CD4-positive, alpha-beta T cell (primary cell): ENCODE data around the gene SLC24A4. TPM values are rescaled to one million over a fixed set of nuclear protein-coding genes. Genes with fewer than 3 reads are reported as not detected.

Source experiments
- ATAC-seq: fragments of 200-7000 bp; cut with Tn5 transposase; one replicate; pipeline ENCODE4 v1.10.0; 2022; ENCODE audit warnings: mild to moderate bottlenecking; ENCODE audit not compliant: poor library complexity
- CTCF ChIA-PET: fragments of 350-600 bp; sonication (Branson Sonifier 250); formaldehyde crosslinking; loops from one replicate; lab custom pipeline; 2021; ENCODE audit warnings: antibody characterized with exemption, inconsistent platforms; lab: Charles Lee
- POLR2A ChIA-PET: fragments of 350-600 bp; sonication (Branson Sonifier 250); formaldehyde crosslinking; loops from one replicate; lab custom pipeline; 2021; ENCODE audit warnings: antibody characterized with exemption, inconsistent platforms; lab: Charles Lee
- DNase-seq, 14 experiments: peaks; one replicate each; pipeline ENCODE4 v3.0.0-alpha.2; 2013 to 2020; ENCODE audit warnings: mixed read lengths in 2 of 14
- H3K27ac ChIP-seq, 2 donors: one replicate each; pipeline versions ENCODE4 v1.5.1 to v1.7.0; 2013; ENCODE audit warnings: low read length in 2 of 2, low read depth in 1 of 2, mild to moderate bottlenecking in 1 of 2
- H3K27me3 ChIP-seq, 2 experiments: 1 replicate in 1 of 2; 2 replicates in 1 of 2; pipeline versions ENCODE4 v1.6.1 to v1.7.0; 2013; ENCODE audit warnings: low read length in 2 of 2, control low read depth in 1 of 2, mild to moderate bottlenecking in 1 of 2, moderate library complexity in 1 of 2; ENCODE audit not compliant: insufficient read depth in 2 of 2, control insufficient read depth in 1 of 2
- H3K36me3 ChIP-seq: one replicate; pipeline ENCODE4 v1.6.1; 2013; ENCODE audit warnings: low read length, control low read depth; ENCODE audit not compliant: insufficient read depth
- H3K4me1 ChIP-seq: one replicate; pipeline ENCODE4 v1.6.1; 2013; ENCODE audit warnings: low read length, control low read depth; ENCODE audit not compliant: insufficient read depth
- H3K4me3 ChIP-seq: one replicate; pipeline ENCODE4 v1.5.1; 2013; ENCODE audit warnings: mild to moderate bottlenecking, low read length, moderate library complexity
- H3K9me3 ChIP-seq, 2 experiments: 1 replicate in 1 of 2; 2 replicates in 1 of 2; pipeline versions ENCODE4 v1.6.1 to v1.7.0; 2013; ENCODE audit warnings: low read length in 2 of 2, mild to moderate bottlenecking in 2 of 2, control low read depth in 1 of 2, moderate library complexity in 1 of 2; ENCODE audit not compliant: control insufficient read depth in 1 of 2, insufficient read depth in 1 of 2
- H3K27ac Mint-ChIP-seq: one replicate; pipeline ENCODE4 v1.8.0; 2020; ENCODE audit warnings: mixed read lengths
- H3K27me3 Mint-ChIP-seq: one replicate; pipeline ENCODE4 v1.8.0; 2021; ENCODE audit warnings: mixed read lengths
- H3K36me3 Mint-ChIP-seq: one replicate; pipeline ENCODE4 v1.8.0; 2021; ENCODE audit warnings: low read depth, mixed read lengths
- H3K4me1 Mint-ChIP-seq: one replicate; pipeline ENCODE4 v1.8.0; 2021; ENCODE audit warnings: low read depth, mixed read lengths
- H3K4me3 Mint-ChIP-seq: one replicate; pipeline ENCODE4 v1.8.0; 2020; ENCODE audit warnings: mild to moderate bottlenecking, mixed read lengths
- H3K9me3 Mint-ChIP-seq: one replicate; pipeline ENCODE4 v1.8.0; 2020; ENCODE audit warnings: mixed read lengths
- intact Hi-C, 2 experiments: fragments of 100-400 bp; cut with DNase I in 1 of 2; cut with micrococcal nuclease in 1 of 2; formaldehyde crosslinking; loops; one replicate each; pipeline versions ENCODE4 v1.15.1 to v1.9.0; 2023 to 2025; cut with DNase I, micrococcal nuclease
- total RNA-seq, 174 experiments: library from RNA in 2 of 174; stranded (reverse) in 2 of 174; gene quantifications; one replicate each; pipeline ENCODE4 v1.2.3 and lab custom pipeline; 2021 to 2026
- TF ChIP-seq, protein P1 (sequence below): fragments of 200-600 bp; IDR thresholded peaks from one replicate; pipeline ENCODE4 v1.8.0; 2022; ENCODE audit warnings: antibody characterized with exemption, mild to moderate bottlenecking

SLC24A4 gene
- total RNA-seq, 2 experiments from 2014 or later, result 0.11 to 0.19 TPM

DNA sequence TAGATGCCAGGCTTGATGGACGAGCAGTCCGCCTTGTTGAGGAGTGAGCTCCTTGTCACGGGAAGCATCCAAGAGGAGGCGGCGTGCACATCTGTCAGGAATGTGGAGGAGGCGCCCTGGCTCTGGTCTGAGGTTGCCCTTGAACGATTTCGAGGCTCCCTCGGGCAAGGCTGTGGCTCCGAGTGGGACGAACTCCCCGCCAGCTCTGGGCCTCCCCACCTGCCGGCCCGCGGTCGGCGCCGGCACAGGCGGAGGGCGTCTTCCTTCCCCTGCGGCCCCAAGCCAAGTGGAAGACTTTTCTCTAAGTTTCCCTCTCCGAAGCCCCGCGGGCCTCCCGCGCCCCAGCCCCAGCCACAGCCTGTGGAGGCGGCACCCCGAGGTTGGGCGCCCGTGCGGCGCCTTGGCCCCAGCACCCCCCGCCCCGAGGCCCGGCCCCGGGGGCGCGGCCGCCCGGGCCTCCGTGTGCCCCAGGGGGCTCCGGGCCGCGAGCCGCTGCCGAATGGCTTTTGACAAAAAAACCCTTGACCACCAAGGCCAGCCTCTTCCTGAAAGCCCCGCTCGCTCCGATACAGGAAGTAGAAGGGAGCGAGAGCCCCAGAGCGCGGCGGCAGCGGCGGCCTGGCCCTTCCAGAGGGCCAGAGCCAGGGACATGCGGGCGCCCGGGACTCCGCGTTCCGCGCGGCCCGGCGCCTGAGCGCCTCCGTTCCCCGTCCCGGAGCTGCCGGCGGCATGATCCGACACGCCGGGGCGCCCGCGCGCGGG, 190.4 kb downstream of the SLC24A4 start, which contains the start of gene RIN3:
Gene RIN3 (plus strand): TSS at position 578 of the 762 bp plus-strand sequence. CDS start 152 bp downstream, at position 730.
- ATAC-seq (peak; percentile 57), DNase-seq (peak in 11 of 14 experiments; percentile 19 to 69 (median 29))
- Mint-ChIP-seq H3K4me3 (peak within 1 kb of the TSS; percentile 78), H3K4me1 (peaks cover 41% of the 10 kb centered on the region), H3K9me3 (no peaks in the 10 kb centered on the region), H3K27me3 (no peaks in the 10 kb centered on the region), H3K27ac (peak within 1 kb of the TSS; percentile 2), H3K36me3 (no peaks in the 10 kb centered on the region)
- CTCF ChIA-PET, result no interaction called here
- TF ChIP-seq, protein P1, sequence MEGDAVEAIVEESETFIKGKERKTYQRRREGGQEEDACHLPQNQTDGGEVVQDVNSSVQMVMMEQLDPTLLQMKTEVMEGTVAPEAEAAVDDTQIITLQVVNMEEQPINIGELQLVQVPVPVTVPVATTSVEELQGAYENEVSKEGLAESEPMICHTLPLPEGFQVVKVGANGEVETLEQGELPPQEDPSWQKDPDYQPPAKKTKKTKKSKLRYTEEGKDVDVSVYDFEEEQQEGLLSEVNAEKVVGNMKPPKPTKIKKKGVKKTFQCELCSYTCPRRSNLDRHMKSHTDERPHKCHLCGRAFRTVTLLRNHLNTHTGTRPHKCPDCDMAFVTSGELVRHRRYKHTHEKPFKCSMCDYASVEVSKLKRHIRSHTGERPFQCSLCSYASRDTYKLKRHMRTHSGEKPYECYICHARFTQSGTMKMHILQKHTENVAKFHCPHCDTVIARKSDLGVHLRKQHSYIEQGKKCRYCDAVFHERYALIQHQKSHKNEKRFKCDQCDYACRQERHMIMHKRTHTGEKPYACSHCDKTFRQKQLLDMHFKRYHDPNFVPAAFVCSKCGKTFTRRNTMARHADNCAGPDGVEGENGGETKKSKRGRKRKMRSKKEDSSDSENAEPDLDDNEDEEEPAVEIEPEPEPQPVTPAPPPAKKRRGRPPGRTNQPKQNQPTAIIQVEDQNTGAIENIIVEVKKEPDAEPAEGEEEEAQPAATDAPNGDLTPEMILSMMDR, result no peak
- POLR2A ChIA-PET, result no interaction called here
- Histone ChIP-seq H3K27ac (peak within 1 kb of the TSS in 1 of 2 donors; percentile 21), H3K4me3 (peak within 1 kb of the TSS; percentile 82), H3K9me3 (no peaks in the 10 kb centered on the region), H3K36me3 (no peaks in the 10 kb centered on the region), H3K4me1 (peaks cover 50% of the 10 kb centered on the region), H3K27me3 (no peaks in the 10 kb centered on the region)
- intact Hi-C loops, result loop anchor here in 1 of 2 experiments (5.0 to 10.0 kb wide), 2 partner anchors 69 to 171 kb away; no protein-coding TSS in a partner anchor

DNA sequence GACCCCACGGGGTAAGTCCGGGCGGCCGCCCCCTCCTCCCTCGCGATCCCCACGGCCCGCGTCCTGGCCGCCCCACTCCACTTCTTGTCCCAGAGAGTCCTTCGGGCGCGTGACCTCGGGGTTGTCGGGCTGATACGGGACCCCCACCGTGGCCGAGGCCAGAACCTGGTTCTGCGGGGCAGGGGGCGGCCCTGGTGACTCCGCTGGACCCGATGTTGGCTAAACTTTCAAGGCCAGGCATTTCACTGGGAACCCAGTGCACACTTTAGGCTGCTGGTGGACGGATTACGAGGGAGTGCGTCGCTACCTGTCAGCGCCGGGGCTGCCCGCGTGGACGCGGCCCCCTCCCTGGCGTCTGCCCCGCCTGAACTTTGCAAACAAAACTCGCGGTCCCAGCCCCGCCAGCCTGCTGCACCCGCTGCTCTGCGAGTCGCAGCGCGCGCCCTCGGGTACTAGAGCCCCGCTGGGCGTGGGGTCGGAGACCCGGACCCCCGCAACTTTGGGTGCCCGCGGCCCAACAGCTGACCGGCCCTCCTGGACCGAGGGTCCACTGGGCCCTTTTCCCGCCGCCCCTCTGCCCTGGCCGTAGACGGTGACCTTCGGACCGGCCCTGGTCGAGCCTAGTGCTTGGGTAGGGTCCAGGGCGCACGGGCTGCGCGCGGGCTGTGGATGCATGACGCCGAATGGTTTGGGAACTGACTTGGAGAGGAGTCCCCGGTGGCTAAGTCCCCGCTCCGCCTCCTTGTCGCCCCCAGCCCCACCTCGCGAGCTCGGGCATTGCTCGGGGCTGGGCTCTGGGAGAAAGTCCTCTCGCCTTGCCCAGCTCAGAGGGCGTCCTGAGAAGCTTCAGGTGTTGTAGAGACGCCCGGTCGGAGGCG, 191.2 kb downstream of the SLC24A4 start:
- Mint-ChIP-seq H3K27ac (no peak overlapping the region), H3K4me3 (peak overlapping the region; percentile 76), H3K4me1 (peaks cover 49% of the 10 kb centered on the region), H3K9me3 (no peaks in the 10 kb centered on the region), H3K27me3 (no peaks in the 10 kb centered on the region), H3K36me3 (no peaks in the 10 kb centered on the region)
- peak overlapping the region in 1 of 2 donors; percentile 21 for H3K27ac ChIP-seq
- no peaks in the 10 kb centered on the region for H3K36me3 ChIP-seq
- intact Hi-C loops, result loop anchor here in 1 of 2 experiments (5.0 to 10.0 kb wide), 2 partner anchors 68 to 171 kb away; no protein-coding TSS in a partner anchor
- H3K27me3 ChIP-seq, result no peaks in the 10 kb centered on the region
- no peaks in the 10 kb centered on the region for H3K9me3 ChIP-seq
- CTCF ChIA-PET, result no interaction called here
- H3K4me3 ChIP-seq, result peak overlapping the region; percentile 82
- H3K4me1 ChIP-seq, result peaks cover 58% of the 10 kb centered on the region
- POLR2A ChIA-PET, result interaction anchor here (0.6 to 2.0 kb wide), 3 partner anchors 10 to 42 kb away, joined by 3 to 7 read pairs (median 5); no protein-coding TSS in a partner anchor
- TF ChIP-seq, protein P1, result no peak
- peak; percentile 62 for ATAC-seq
- peak in 12 of 14 experiments; percentile 10 to 60 (median 27) for DNase-seq

DNA sequence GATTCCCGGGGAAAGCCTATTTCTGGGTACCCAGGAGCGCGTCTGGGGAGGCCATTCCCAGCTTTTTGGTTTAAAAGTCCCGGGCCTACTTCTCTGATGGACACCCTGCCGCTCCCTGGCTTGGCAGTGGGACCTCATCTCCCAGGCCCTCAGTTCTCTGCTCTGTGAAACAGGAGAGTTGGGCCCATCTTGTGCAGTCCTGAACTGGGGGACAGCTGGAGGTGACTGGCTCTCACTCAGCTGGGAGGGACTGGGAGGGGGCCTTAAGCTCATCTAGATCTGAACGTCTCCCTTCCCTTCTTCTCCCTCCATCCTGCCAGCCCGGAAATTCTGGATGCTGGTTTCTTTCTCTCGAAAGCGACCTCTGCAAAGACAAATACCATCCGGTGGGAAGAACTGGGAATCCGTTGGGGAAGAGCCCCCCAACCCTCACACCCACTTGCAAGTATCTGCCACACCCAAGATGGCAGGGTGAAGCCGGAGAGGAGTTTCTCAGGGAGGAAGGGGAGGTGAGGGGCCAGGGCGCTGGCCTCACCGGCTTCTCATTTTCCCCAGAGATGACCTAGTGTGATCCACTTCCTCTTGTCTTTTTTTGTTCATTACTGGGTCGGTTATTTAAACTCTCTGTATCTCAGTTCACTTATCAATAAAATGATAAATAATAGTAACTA, 192.0 kb downstream of the SLC24A4 start:
- CTCF ChIA-PET, result no interaction called here
- POLR2A ChIA-PET, result interaction anchor here (0.6 to 2.0 kb wide), 3 partner anchors 9 to 41 kb away, joined by 3 to 7 read pairs (median 5); no protein-coding TSS in a partner anchor
- intact Hi-C loops, result loop anchor here in 1 of 2 experiments (5.0 to 10.0 kb wide), 3 partner anchors 67 to 170 kb away; no protein-coding TSS in a partner anchor
- H3K4me3 ChIP-seq, result peak overlapping the region; percentile 82
- peaks cover 64% of the 10 kb centered on the region for H3K4me1 ChIP-seq
- Mint-ChIP-seq H3K4me1 (peaks cover 51% of the 10 kb centered on the region), H3K9me3 (no peaks in the 10 kb centered on the region), H3K4me3 (peak overlapping the region; percentile 81), H3K36me3 (no peaks in the 10 kb centered on the region), H3K27ac (peak overlapping the region; percentile 54), H3K27me3 (no peaks in the 10 kb centered on the region)
- H3K9me3 ChIP-seq, result no peaks in the 10 kb centered on the region
- H3K27me3 ChIP-seq, result no peaks in the 10 kb centered on the region
- ATAC-seq, result no peak
- H3K27ac ChIP-seq, result no peak overlapping the region
- no peaks in the 10 kb centered on the region for H3K36me3 ChIP-seq
- TF ChIP-seq, protein P1, result no peak
- no peak for DNase-seq
